IMR-90 (cell line): ENCODE measurements around the gene TRIM32. TPM values are rescaled to one million over a fixed set of nuclear protein-coding genes. Genes with fewer than 3 reads are reported as not detected.
A peak's percentile ranks its signal among the peaks of the same experiment; 100 is the strongest.

Experiments used
- ATAC-seq: fragments of 200-7000 bp; cut with Tn5 transposase; 2 replicates; pipeline ENCODE4 v1.9.1; 2020; ENCODE audit warnings: low read depth, mild to moderate bottlenecking, moderate library complexity
- BruUV-seq: library from RNA; stranded (reverse); fragments of 400-500 nt; replicated peaks from 2 replicates; lab custom pipeline; 2021; lab: Mats Ljungman, UMichigan
- CTCF ChIA-PET: fragments of 300-600 bp; formaldehyde crosslinking; extraction: SDS; loops from one replicate; lab custom pipeline; 2021; ENCODE audit warnings: antibody characterized with exemption; lab: Yijun Ruan, JAX
- POLR2A ChIA-PET: fragments of 300-600 bp; sonication (Branson Sonifier 250); formaldehyde crosslinking; loops from one replicate; lab custom pipeline; 2022; ENCODE audit warnings: antibody characterized with exemption; ENCODE audit not compliant: unreplicated experiment; lab: Charles Lee
- DNase-seq: peaks from one replicate; pipeline ENCODE4 v3.0.0; 2013
- H2AFZ ChIP-seq: replicated peaks from 2 replicates; pipeline ENCODE3; 2013; ENCODE audit warnings: low read length, mild to moderate bottlenecking; ENCODE audit not compliant: poor library complexity
- H2AK5ac ChIP-seq: 2 replicates; pipeline ENCODE4 v1.6.1; 2013; ENCODE audit warnings: low read depth, low read length, inconsistent platforms
- H2AK9ac ChIP-seq: replicated peaks from 2 replicates; pipeline ENCODE3; 2013; ENCODE audit warnings: mild to moderate bottlenecking, low read depth, low read length, moderate library complexity; ENCODE audit not compliant: poor library complexity
- H2BK120ac ChIP-seq: 2 replicates; pipeline ENCODE4 v1.6.1; 2013; ENCODE audit warnings: low read depth, low read length, inconsistent platforms
- H2BK15ac ChIP-seq: 3 replicates; pipeline ENCODE4 v1.6.1; 2013; ENCODE audit warnings: low read depth, low read length, inconsistent platforms
- H2BK20ac ChIP-seq: 2 replicates; pipeline ENCODE4 v1.6.1; 2013; ENCODE audit warnings: low read depth, mild to moderate bottlenecking, inconsistent platforms, low read length, moderate library complexity
- H2BK5ac ChIP-seq: 2 replicates; pipeline ENCODE4 v1.6.1; 2013; ENCODE audit warnings: mild to moderate bottlenecking, low read depth, low read length, inconsistent platforms; ENCODE audit not compliant: poor library complexity, severe bottlenecking
- H3K14ac ChIP-seq: replicated peaks from 2 replicates; pipeline ENCODE4 v1.6.1; 2013; ENCODE audit warnings: low read depth, low read length, inconsistent platforms
- H3K18ac ChIP-seq: 2 replicates; pipeline ENCODE4 v1.6.1; 2013; ENCODE audit warnings: low read depth, low read length, control low read depth
- H3K23ac ChIP-seq: 2 replicates; pipeline ENCODE4 v1.6.1; 2013; ENCODE audit warnings: low read depth, low read length, inconsistent platforms
- H3K27ac ChIP-seq: 2 replicates; pipeline ENCODE4 v1.5.1; 2013; ENCODE audit warnings: mild to moderate bottlenecking, control low read depth, low read length; ENCODE audit not compliant: insufficient read depth
- H3K27me3 ChIP-seq: 2 replicates; pipeline ENCODE4 v1.6.1; 2013; ENCODE audit warnings: low read length; ENCODE audit not compliant: control insufficient read depth, insufficient read depth
- H3K36me3 ChIP-seq: 2 replicates; pipeline ENCODE4 v1.6.1; 2013; ENCODE audit warnings: low read length, mixed read lengths; ENCODE audit not compliant: control insufficient read depth, insufficient read depth
- H3K4ac ChIP-seq: 2 replicates; pipeline ENCODE4 v1.6.1; 2013; ENCODE audit warnings: low read depth, low read length, inconsistent platforms
- H3K4me1 ChIP-seq: 2 replicates; pipeline ENCODE4 v1.6.1; 2013; ENCODE audit warnings: low read length, mixed read lengths; ENCODE audit not compliant: control insufficient read depth, insufficient read depth
- H3K4me2 ChIP-seq: 2 replicates; pipeline ENCODE4 v1.6.1; 2013; ENCODE audit warnings: low read depth, mild to moderate bottlenecking, control low read depth, low read length, moderate library complexity
- H3K4me3 ChIP-seq: 2 replicates; pipeline ENCODE4 v1.5.1; 2013; ENCODE audit warnings: low read depth, mild to moderate bottlenecking, control low read depth, low read length, moderate library complexity; ENCODE audit not compliant: insufficient read depth
- H3K56ac ChIP-seq: 2 replicates; pipeline ENCODE4 v1.6.1; 2013; ENCODE audit warnings: low read length, inconsistent platforms; ENCODE audit not compliant: insufficient read depth; ENCODE audit errors: extremely low read depth
- H3K79me1 ChIP-seq, 2 experiments: 2 replicates each; pipeline ENCODE4 v1.6.1; 2013; ENCODE audit warnings: low read length in 2 of 2, inconsistent platforms in 1 of 2, low read depth in 1 of 2
- H3K9ac ChIP-seq: 2 replicates; pipeline ENCODE4 v1.6.1; 2013; ENCODE audit warnings: low read depth, low read length, control low read depth
- H3K9me1 ChIP-seq: 2 replicates; pipeline ENCODE4 v1.6.1; 2013; ENCODE audit warnings: low read length, inconsistent platforms; ENCODE audit not compliant: insufficient read depth
- H3K9me3 ChIP-seq: 2 replicates; pipeline ENCODE4 v1.6.1; 2013; ENCODE audit warnings: low read length; ENCODE audit not compliant: control insufficient read depth, insufficient read depth
- H4K20me1 ChIP-seq: 2 replicates; pipeline ENCODE4 v1.6.1; 2013; ENCODE audit warnings: low read length, inconsistent platforms; ENCODE audit not compliant: insufficient read depth
- H4K5ac ChIP-seq: 2 replicates; pipeline ENCODE4 v1.6.1; 2013; ENCODE audit warnings: mild to moderate bottlenecking, low read depth, low read length, control low read depth
- H4K8ac ChIP-seq, 2 experiments: 2 replicates each; pipeline ENCODE4 v1.6.1; 2013; ENCODE audit warnings: low read depth in 2 of 2, low read length in 2 of 2, control low read depth in 1 of 2, inconsistent platforms in 1 of 2
- H4K91ac ChIP-seq: 2 replicates; pipeline ENCODE4 v1.6.1; 2013; ENCODE audit warnings: low read depth, low read length, inconsistent platforms; ENCODE audit not compliant: insufficient read depth
- BHLHE40 ChIP-seq: fragments of 150-350 bp; IDR thresholded peaks from 2 replicates; pipeline ENCODE4 v1.6.1; 2016; ENCODE audit warnings: mild to moderate bottlenecking, low read depth, low read length
- CEBPB ChIP-seq: IDR thresholded peaks from 2 replicates; pipeline ENCODE4 v1.6.1; 2012; ENCODE audit warnings: low read depth, low read length, improper control_type of control experiment
- CHD1 ChIP-seq: IDR thresholded peaks from 2 replicates; pipeline ENCODE4 v1.6.1; 2012; ENCODE audit warnings: low read depth, low read length, improper control_type of control experiment
- CTCF ChIP-seq: conservative IDR thresholded peaks from 2 replicates; pipeline ENCODE4 v1.5.1; 2012; ENCODE audit warnings: mild to moderate bottlenecking, low read depth, low read length, improper control_type of control experiment
- ELK1 ChIP-seq: fragments of 150-350 bp; IDR thresholded peaks from 2 replicates; pipeline ENCODE4 v1.6.1; 2016; ENCODE audit warnings: low read depth, mild to moderate bottlenecking, low read length, moderate library complexity, borderline replicate concordance
- FOS ChIP-seq: fragments of 150-350 bp; IDR thresholded peaks from 2 replicates; pipeline ENCODE4 v1.6.1; 2016; ENCODE audit warnings: low read depth, low read length
- MAFK ChIP-seq: IDR thresholded peaks from 2 replicates; pipeline ENCODE4 v1.6.1; 2012; ENCODE audit warnings: low read depth, low read length, improper control_type of control experiment
- MAZ ChIP-seq: IDR thresholded peaks from 2 replicates; pipeline ENCODE4 v1.6.1; 2012; ENCODE audit warnings: low read depth, mild to moderate bottlenecking, low read length, improper control_type of control experiment, moderate library complexity, borderline replicate concordance
- MXI1 ChIP-seq: IDR thresholded peaks from 2 replicates; pipeline ENCODE4 v1.6.1; 2012; ENCODE audit warnings: low read depth, mild to moderate bottlenecking, low read length, moderate library complexity, borderline replicate concordance
- NFE2L2 ChIP-seq: fragments of 150-350 bp; IDR thresholded peaks from 2 replicates; pipeline ENCODE4 v1.6.1; 2016; ENCODE audit warnings: low read depth, mild to moderate bottlenecking, low read length
- POLR2A ChIP-seq: IDR thresholded peaks from 2 replicates; pipeline ENCODE4 v1.6.1; 2012; ENCODE audit warnings: mild to moderate bottlenecking, low read depth, low read length
- RAD21 ChIP-seq: IDR thresholded peaks from 2 replicates; pipeline ENCODE4 v1.6.1; 2012; ENCODE audit warnings: low read length, improper control_type of control experiment
- RCOR1 ChIP-seq: IDR thresholded peaks from 2 replicates; pipeline ENCODE4 v1.6.1; 2012; ENCODE audit warnings: mild to moderate bottlenecking, low read length, improper control_type of control experiment; ENCODE audit not compliant: insufficient replicate concordance
- RFX5 ChIP-seq: IDR thresholded peaks from 2 replicates; pipeline ENCODE4 v1.8.0; 2012; ENCODE audit warnings: low read depth, mild to moderate bottlenecking, low read length, moderate library complexity
- SMC3 ChIP-seq: fragments of 150-350 bp; IDR thresholded peaks from 2 replicates; pipeline ENCODE4 v1.6.1; 2016; ENCODE audit warnings: low read depth, mild to moderate bottlenecking, antibody characterized with exemption, low read length, moderate library complexity
- USF2 ChIP-seq: fragments of 150-350 bp; IDR thresholded peaks from 2 replicates; pipeline ENCODE4 v1.6.1; 2017; ENCODE audit warnings: mild to moderate bottlenecking, antibody characterized with exemption, low read length, low read depth
- WGBS, 2 experiments: methylation state at CpG; one replicate each; pipeline versions ENCODE4 v1.1.5 to v1.1.7; 2013; ENCODE audit warnings: missing lambda C conversion rate in 2 of 2; ENCODE audit not compliant: insufficient read length in 1 of 2; ENCODE audit errors: extremely low coverage in 2 of 2; 5-methylcytosine and 5-hydroxymethylcytosine counted together
- dilution Hi-C: fragments of 300-500 bp; cut with HindIII; formaldehyde crosslinking; loops from one replicate; pipeline ENCODE4 v1.14.3; 2018; ENCODE audit warnings: low sequenced_read_pairs; ENCODE audit not compliant: unreplicated experiment
- in situ Hi-C: fragments of 300-500 bp; cut with MboI; formaldehyde crosslinking; loops from 3 replicates; pipeline ENCODE4 v1.14.3; 2019; ENCODE audit warnings: low sequenced_read_pairs, inconsistent platforms, mixed read lengths
- intact Hi-C: fragments of 100-400 bp; cut with micrococcal nuclease; formaldehyde crosslinking; loops from 2 replicates; pipeline ENCODE4 v1.10.0; 2022
- polyA plus RNA-seq, 3 experiments: library from polyadenylated mRNA; depleted of rRNA; stranded (reverse); fragments of >200 nt; gene quantifications; 2 replicates each; pipeline ENCODE4 v1.2.3, GENCODE V29; 2012; ENCODE audit warnings: low replicate concordance in 1 of 3
- total RNA-seq: library from RNA; depleted of rRNA; stranded (reverse); fragments of >200 nt; gene quantifications from 2 replicates; pipeline ENCODE4 v1.2.3, GENCODE V29; 2012

TRIM32 gene
- total and polyA plus RNA-seq, 2 of the 4 experiments (the other 2 are of a cell fraction): 12.8 to 31.0 TPM

- dilution Hi-C loops: no loop called here
Measured at GRCh38 chr9:116724123-116724522, 37.0 kb downstream of the TRIM32 start.

More at GRCh38 chr9:116724123-116724522, 37.0 kb downstream of the TRIM32 start:
- Histone ChIP-seq H4K91ac (no peak overlapping the region), H3K9me3 (no peaks in the 10 kb centered on the region), H3K9ac (no peak overlapping the region), H2BK15ac (no peak overlapping the region), H3K23ac (no peak overlapping the region), H3K18ac (no peak overlapping the region), H3K4ac (no peak overlapping the region), H3K14ac (no peak overlapping the region), H3K79me1 (no peaks in the 10 kb centered on the region), H2AFZ (no peak overlapping the region), H2AK5ac (no peak overlapping the region), H3K36me3 (no peaks in the 10 kb centered on the region), H2BK5ac (no peak overlapping the region), H4K8ac (no peak overlapping the region), H3K4me2 (no peak overlapping the region), H3K9me1 (no peaks in the 10 kb centered on the region), H3K27me3 (peaks cover 15% of the 10 kb centered on the region), H2BK120ac (no peak overlapping the region), H3K56ac (no peak overlapping the region), H2BK20ac (no peak overlapping the region), H3K4me3 (no peak overlapping the region), H3K4me1 (no peaks in the 10 kb centered on the region), H4K5ac (no peak overlapping the region), H3K27ac (no peak overlapping the region), H4K20me1 (no peaks in the 10 kb centered on the region), H2AK9ac (peak overlapping the region; percentile 16)
- ChIA-PET POLR2A (interaction anchor here (0.5 kb wide), 1 partner anchor 783 kb away, joined by 3 read pairs; no protein-coding TSS in a partner anchor), CTCF (no interaction called here)
- intact Hi-C loops: no loop called here
- TF ChIP-seq BHLHE40 (no peak), RFX5 (no peak), USF2 (no peak), SMC3 (no peak), NFE2L2 (no peak), ELK1 (no peak), RAD21 (no peak), MXI1 (no peak), MAFK (no peak), FOS (no peak), CEBPB (no peak), CTCF (no peak), CHD1 (no peak), MAZ (no peak), POLR2A (no peak), RCOR1 (no peak)
- ATAC-seq (no peak), DNase-seq (no peak)
- no TSS peak for BruUV-seq
- no CpG with 5 or more reads among the region's 3 CpGs for WGBS, 2 experiments
- in situ Hi-C loops: no loop called here
